ENCODE measurements around the gene ERICH2.

GRCh38 chr2:170739048-170739447, 31.1 kb upstream of the ERICH2 start:
- no peak for TF ChIP-seq CTCF (IDR thresholded peaks at IDR 0.05)
- TF ChIP-seq POLR2A (IDR thresholded peaks at IDR 0.05), result no peak

All from esophagus squamous epithelium (tissue), 4 donors.